HG02678 (cell line): ENCODE measurements around the gene CLDN14.

ENCODE experiments used
- ATAC-seq: cut with Tn5 transposase; IDR thresholded peaks from one replicate; pipeline ENCODE4 v1.9.1; 2021; ENCODE audit warnings: mild to moderate bottlenecking, moderate library complexity; ENCODE audit not compliant: unreplicated experiment

The CLDN14 gene

GRCh38 chr21:36473203-36473602 lies 6.7 kb downstream of the CLDN14 start:
- ATAC-seq = no peak

- ATAC-seq = no peak
Observed at GRCh38 chr21:36472377-36472776, 7.5 kb downstream of the CLDN14 start.

- ATAC-seq = no peak
Observed at GRCh38 chr21:36471254-36471723, 8.6 kb downstream of the CLDN14 start.

- no peak for ATAC-seq
Observed at GRCh38 chr21:36470294-36470693, 9.6 kb downstream of the CLDN14 start.

DNA sequence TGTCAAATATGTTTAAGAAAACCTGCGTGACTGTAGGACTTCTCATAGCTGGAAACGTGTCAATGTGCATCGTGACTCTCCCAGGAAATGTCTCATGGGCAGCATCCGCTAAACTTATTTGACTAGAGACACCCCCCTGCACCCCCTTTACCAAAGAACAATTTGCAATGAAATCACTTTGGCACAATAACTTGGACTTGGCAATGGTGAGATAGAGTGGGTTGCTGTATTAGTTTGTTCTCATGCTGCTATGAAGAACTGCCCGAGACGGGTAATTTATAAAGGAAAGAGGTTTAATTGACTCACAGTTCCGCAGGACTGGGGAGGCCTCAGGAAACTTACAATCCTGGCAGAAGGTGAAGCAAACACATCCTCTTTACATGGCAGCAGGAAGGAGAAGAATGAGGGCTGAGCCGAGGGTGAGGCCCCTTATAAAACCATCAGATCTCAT lies 13.8 kb downstream of the CLDN14 start:
- no peak for ATAC-seq

GRCh38 chr21:36465478-36465877 lies 14.4 kb downstream of the CLDN14 start:
- no peak for ATAC-seq

GRCh38 chr21:36464590-36464989 lies 15.3 kb downstream of the CLDN14 start:
- no peak for ATAC-seq

- ATAC-seq = no peak
Observed at GRCh38 chr21:36463991-36464390, 15.9 kb downstream of the CLDN14 start.

DNA sequence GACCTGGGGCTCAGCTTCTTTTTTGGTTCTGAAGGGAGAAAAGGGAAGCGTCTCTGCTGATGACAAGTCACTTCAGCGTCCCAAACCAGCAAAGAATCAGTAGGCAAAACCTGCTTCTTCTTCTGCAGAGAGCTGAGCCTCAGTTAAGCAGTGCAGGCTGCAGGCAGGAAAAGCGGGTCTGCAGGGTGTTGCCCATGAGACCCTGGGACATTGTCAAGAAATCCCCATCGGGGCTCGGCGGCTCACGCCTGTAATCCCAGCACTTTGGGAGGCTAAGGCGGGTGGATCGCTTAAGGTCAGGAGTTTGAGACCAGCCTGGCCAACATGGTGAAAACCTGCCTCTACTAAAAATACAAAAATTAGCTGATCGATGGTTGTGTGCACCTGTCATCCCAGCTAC lies 16.7 kb downstream of the CLDN14 start:
- no peak for ATAC-seq

- no peak for ATAC-seq
Observed at GRCh38 chr21:36461918-36462486, 17.9 kb downstream of the CLDN14 start.

- no peak for ATAC-seq
Observed at GRCh38 chr21:36461277-36461917, 18.5 kb downstream of the CLDN14 start.

DNA sequence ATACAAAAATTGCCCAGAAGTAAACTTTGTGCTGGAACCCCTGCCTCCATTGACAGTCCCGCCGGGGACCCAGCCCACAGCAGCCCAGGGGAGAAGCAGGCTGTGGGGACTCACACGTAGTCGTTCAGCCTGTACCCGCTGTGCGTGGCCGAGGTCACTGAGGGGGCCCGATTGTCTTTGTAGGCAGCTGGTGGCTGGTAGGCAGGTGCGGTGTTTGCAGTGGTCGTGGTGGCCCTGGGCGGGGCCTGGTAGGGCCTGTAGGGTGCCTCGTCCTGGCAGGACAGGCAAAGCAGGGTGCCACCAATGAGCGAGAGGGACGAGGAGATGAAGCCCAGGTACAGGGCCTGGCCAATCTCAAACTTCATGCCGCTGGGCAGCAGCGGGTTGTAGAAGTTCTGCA lies 19.1 kb downstream of the CLDN14 start:
- no peak for ATAC-seq

DNA sequence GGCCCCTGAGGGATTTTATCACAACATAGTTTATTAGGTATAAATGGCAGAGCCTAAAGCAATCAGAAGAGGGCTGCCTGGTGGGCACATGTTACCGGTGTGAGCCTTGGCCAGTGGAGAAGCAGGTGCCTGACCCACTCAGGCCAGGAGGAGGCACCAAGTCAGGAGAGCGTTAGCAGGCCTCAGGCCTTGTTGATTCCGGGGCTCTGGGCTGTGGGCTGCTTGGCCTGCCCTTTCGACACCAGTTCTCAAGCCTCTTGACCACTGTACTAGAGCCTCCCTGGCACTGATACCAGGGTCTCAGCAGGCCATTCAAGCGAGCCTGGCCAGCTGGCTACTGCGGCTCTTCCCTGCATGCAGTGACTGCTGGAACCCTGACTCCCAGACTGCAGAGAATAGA lies 20.8 kb downstream of the CLDN14 start:
- no peak for ATAC-seq

DNA sequence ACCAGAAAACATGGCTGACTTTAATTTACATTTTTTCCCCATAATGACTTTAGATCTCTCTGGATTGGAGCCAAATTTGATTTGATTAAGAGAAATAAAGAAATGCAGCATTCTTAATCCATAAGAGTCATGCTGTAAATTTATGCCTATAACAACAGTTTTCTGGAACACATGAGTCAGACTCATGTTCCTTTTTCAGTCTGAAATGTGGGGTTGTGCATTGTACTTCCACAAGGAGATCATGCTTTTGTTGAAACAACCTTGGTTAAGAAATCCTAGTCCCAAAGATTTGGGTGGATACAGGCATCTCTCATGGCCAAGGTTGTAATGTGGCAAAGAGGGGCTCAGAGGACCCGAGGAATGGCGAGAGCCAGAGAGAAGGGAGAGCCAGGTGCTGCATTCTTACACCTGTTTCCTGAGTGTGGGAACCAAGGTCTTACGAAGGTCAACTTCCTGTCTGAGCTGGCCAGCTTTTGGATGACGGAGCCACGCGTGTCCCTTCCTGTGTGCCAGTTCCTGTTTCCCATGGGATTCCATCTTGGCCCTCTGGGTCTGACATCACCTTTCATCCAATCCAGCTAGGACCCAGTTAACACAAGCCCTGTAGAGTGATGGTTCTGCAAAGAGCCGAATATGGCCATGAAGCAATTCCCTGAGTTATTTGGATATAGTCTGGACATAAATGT lies 23.1 kb downstream of the CLDN14 start:
- ATAC-seq = no peak

DNA sequence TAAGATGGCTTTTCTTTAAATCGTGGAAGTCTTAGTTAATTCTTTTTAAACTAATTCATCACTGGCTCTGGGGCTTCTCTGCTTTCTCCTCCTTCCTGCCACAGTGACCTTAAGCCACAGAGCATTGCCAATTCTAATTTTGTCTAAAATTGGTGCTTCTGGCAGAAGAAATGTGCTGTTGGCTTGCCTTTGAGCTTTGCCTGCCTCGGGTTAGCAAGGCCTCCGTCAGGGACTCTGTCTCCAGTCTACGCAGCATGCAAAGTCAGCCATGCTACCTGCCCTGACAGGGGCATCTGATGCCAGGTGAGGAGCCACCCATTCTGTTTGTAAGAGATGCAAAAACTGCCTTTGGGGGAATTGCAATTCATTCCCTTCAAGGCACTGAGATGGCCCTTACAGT lies 25.2 kb downstream of the CLDN14 start:
- no peak for ATAC-seq

DNA sequence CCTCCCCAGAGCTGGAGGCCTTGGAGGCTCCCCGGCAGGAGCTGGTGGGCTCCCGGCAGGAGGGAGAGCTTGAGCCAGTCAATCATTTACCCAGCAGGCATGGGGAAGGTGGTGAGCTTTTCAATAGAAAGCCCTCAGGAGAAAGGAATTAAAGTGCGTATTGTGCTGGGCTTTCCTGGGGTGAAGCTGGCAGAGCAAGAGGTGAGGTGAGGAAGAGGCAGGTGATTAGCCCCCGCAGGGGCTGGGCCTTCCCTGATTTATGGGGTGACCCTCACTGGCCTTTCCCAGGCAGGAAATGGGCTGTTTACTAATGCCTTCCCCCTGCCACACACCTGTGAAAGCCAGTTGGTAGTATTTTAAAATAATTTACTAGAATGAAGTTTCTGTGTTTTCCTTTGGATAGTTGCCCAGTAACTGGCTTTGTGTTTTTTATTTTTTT lies 25.8 kb downstream of the CLDN14 start:
- no peak for ATAC-seq

DNA sequence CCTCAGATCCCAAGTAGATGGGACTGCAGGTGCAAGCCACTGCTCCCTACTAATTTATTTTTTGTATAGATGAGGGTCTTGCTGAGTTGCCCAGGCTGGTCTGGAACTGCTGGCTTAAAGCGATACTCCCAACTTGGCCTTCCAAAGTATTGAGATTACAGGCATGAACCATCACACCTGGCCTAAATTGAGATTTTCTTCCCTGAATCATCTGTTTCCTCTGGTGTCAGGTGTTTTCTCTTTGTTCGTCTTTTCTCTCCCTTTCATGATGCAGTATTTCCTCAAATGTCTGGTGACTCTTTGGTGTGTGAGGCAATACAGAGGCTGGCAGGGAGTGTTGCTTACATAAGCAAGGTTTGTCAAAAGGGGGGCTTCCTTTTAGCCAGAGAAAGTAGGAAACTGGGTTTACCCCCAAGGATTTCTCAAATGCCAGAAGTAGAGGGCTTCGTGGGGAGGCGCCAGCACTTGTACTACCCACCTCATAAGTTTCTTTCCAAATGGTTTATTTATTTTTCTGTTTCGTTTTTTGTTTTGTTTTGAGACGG lies 27.6 kb downstream of the CLDN14 start:
- no peak for ATAC-seq

DNA sequence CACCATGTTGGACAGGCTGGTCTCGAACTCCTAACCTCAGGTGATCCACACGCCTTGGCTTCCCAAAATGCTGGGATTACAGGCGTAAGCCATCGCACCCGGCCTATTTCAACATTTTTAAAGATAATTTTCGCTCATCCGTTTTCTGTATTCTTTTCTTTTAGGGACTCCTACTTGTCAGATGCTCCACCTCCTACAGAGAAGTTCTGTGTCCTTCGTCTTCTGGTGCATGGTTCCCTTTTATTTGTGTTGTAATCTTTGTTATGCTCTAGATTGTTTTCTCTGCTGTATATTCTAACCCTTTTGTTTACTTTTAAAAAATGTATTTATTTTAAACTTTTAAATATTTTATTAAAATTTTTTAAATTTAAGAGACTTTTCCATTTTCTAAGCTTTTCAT lies 28.4 kb downstream of the CLDN14 start:
- no peak for ATAC-seq

DNA sequence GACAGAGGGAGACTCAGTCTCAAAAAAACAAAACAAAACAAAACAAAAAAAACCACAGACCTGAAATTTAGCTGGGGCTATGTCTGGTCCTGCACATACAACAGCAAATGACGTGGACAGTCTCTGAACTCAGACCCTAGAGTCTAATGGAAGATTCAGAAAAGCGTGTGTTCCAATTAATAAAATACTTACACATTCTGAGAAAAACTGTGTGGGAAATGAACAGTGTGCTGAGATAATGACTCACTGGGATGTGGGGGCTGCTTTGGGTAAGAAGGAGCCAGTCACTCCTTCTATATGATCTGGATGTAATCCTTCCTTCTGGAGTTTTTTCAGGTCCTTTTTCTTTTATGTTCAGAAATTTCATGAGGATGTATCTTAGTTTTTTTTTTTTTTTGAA lies 29.4 kb downstream of the CLDN14 start:
- no peak for ATAC-seq

DNA sequence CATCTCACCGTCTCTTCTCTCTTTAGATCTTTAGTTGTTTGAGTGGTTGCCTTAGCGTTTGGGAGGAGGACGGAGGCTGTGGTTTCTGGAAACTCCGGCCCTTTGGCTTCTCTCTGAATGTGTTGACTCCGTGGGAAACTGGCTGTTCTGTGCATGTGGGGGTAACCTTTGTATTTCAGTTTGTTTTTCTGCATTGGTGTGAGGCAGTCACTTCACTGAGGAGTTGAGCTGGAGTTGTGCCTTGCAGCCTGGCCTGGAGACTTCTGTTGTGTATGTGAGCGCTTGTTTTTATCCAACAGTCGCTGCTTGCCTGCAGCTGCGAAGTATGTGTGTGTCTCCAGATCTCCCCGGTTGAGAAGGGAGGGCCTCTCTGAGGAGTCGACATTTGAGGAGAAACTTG lies 33.6 kb downstream of the CLDN14 start:
- ATAC-seq = no peak

DNA sequence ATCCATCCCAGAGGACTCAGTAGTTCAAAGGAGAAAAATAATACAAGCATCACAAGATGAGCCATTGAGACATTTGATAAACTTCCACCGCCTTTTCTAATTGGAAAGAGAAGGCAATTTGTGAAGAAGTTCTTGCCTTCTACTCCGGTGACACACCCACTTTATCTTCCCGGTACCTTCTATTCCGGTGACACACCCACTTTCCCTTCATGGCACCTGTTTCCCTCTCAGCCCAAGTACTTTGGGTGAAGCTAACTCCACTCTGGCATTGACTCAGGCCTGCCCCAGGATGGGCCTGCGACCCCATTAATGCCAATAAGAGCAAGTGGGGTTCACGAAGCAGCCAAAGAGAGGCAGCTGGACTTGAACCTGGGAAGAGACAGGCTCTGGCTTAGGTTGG lies 38.2 kb downstream of the CLDN14 start:
- no peak for ATAC-seq

GRCh38 chr21:36437745-36438128 lies 42.2 kb downstream of the CLDN14 start:
- ATAC-seq = no peak
